ENCODE results near the gene CPNE4. TPM values are rescaled to one million over a fixed set of nuclear protein-coding genes. Genes with fewer than 3 reads are reported as not detected.
"Not testable (repeated sequence)": the region's sequence is repeated elsewhere in the genome, so short reads cannot be mapped to it uniquely, and the experiment has no call there.

CPNE4 gene
- total RNA-seq, 1 experiment from 2014 or later = not detected

DNA sequence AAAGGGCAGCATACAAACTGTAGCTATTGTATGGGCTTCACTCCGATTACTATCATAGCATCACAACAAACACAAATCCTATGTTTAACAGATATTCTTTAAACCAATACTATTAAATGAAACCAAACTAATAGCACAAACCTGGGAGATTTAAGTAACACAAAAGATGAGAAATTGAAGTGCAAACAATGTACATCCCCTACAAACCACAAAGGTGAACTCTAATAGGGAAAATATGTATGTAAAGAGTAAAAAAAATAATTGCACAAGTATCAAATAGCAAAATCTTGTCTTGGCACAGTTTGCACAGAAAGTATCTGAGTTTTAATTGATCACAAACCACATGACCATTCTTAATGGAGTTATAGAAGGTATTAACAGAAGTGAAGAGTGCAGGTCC is 138.5 kb downstream of the CPNE4 start:
- intact Hi-C loops (cut with micrococcal nuclease) = loop anchor here (2.0 kb wide), 1 partner anchor 13 kb away; no protein-coding TSS in a partner anchor
- DNase-seq = peak; percentile 69
- CTCF ChIA-PET = no interaction called here

DNA sequence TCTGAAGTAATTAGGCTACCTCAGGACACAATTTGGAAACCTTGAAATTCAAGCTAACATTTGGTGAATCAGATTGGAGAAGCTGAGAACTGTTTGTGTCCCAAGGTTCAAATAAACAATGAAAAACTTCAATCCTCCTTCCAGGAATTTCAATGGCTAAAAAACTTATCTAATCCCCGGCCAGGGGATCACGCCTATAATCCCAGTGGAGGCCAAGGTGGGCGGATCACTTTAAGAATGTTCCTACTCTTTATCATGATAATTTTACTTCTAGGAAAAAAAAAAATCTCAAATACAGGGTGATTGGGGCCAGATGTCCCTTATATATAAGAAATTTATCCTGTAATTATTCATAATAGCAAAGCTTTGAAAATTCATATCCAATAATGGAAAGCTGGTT is 139.0 kb downstream of the CPNE4 start:
- peaks cover 11% of the 10 kb centered on the region for H3K4me1 ChIP-seq (ENCODE audit: insufficient read depth, low read length)

More for the DNA sequence above, 138.5 kb downstream of the CPNE4 start:
- no peak overlapping the region for H2AFZ ChIP-seq (ENCODE audit: low read length)
- H3K9ac ChIP-seq (ENCODE audit: low read length) = no peak overlapping the region
- no peaks in the 10 kb centered on the region for H3K27me3 ChIP-seq (ENCODE audit: low read length)
- no TSS peak for BruUV-seq (replicated peaks)
- H3K27ac ChIP-seq (ENCODE audit: low read length) = no peak overlapping the region
- no peaks in the 10 kb centered on the region for H3K79me2 ChIP-seq (ENCODE audit: low read length)
- no peaks in the 10 kb centered on the region for H4K20me1 ChIP-seq (ENCODE audit: low read length)
- POLR2A ChIA-PET (ENCODE audit: unreplicated experiment) = no interaction called here
- peaks cover 11% of the 10 kb centered on the region for H3K4me1 ChIP-seq (ENCODE audit: insufficient read depth, low read length)
- 0 out of 2 replicates have a peak overlapping the region, but pooled peaks have one; percentile 4 for H3K4me2 ChIP-seq (ENCODE audit: low read length)
- no peaks in the 10 kb centered on the region for H3K36me3 ChIP-seq (ENCODE audit: low read depth, low read length)
- H3K9me3 ChIP-seq (ENCODE audit: low read length) = no peaks in the 10 kb centered on the region
- TF ChIP-seq, protein P1, sequence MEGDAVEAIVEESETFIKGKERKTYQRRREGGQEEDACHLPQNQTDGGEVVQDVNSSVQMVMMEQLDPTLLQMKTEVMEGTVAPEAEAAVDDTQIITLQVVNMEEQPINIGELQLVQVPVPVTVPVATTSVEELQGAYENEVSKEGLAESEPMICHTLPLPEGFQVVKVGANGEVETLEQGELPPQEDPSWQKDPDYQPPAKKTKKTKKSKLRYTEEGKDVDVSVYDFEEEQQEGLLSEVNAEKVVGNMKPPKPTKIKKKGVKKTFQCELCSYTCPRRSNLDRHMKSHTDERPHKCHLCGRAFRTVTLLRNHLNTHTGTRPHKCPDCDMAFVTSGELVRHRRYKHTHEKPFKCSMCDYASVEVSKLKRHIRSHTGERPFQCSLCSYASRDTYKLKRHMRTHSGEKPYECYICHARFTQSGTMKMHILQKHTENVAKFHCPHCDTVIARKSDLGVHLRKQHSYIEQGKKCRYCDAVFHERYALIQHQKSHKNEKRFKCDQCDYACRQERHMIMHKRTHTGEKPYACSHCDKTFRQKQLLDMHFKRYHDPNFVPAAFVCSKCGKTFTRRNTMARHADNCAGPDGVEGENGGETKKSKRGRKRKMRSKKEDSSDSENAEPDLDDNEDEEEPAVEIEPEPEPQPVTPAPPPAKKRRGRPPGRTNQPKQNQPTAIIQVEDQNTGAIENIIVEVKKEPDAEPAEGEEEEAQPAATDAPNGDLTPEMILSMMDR (conservative IDR thresholded peaks at IDR 0.05; ENCODE audit: low read depth, low read length) = no peak
- no peak for TF ChIP-seq EZH2 (IDR thresholded peaks at IDR 0.05; ENCODE audit: low read length, unreplicated experiment)
- TF ChIP-seq EZH2phosphoT487 (IDR thresholded peaks at IDR 0.05; ENCODE audit: borderline replicate concordance, low read length) = no peak
- peak; percentile 75 for ATAC-seq
- no peak overlapping the region for H3K4me3 ChIP-seq (ENCODE audit: low read length)
- H3F3A ChIP-seq (ENCODE audit: low read length, unreplicated experiment) = peaks cover 6% of the 10 kb centered on the region
- no peaks in the 10 kb centered on the region for H3K9me2 ChIP-seq (replicated peaks; ENCODE audit: low read length)

DNA sequence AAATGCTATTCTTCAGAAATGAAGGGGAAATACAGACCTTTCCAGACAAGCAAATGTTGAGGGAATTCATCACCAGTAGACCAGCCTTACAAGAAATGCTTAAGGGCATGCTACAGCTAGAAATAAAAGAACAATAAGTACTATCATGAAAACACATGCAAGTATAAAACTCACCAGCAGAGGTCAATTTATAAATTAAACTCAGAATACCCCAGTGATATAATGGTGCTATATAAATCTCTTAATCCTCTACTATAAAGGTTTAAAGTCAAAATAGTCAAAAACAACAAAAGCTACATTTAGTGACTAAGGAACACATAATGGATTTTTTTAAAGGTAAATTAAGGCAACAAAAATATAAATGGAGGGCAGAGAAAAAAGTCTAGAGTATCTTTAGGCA is 142.5 kb downstream of the CPNE4 start:
- Histone ChIP-seq H3K9ac (ENCODE audit: low read length) (no peak overlapping the region), H3K27ac (ENCODE audit: low read length) (no peak overlapping the region), H3K4me2 (ENCODE audit: low read length) (no peak overlapping the region), H3K9me2 (replicated peaks; ENCODE audit: low read length) (no peaks in the 10 kb centered on the region), H3K27me3 (ENCODE audit: low read length) (no peaks in the 10 kb centered on the region), H3K4me3 (ENCODE audit: low read length) (no peak overlapping the region), H3K4me1 (ENCODE audit: insufficient read depth, low read length) (peaks cover 11% of the 10 kb centered on the region), H3K9me3 (ENCODE audit: low read length) (no peaks in the 10 kb centered on the region), H2AFZ (ENCODE audit: low read length) (no peak overlapping the region), H4K20me1 (ENCODE audit: low read length) (no peaks in the 10 kb centered on the region), H3K79me2 (ENCODE audit: low read length) (no peaks in the 10 kb centered on the region), H3F3A (ENCODE audit: low read length, unreplicated experiment) (peaks cover 6% of the 10 kb centered on the region), H3K36me3 (ENCODE audit: low read depth, low read length) (no peaks in the 10 kb centered on the region)
- intact Hi-C loops (cut with micrococcal nuclease) = no loop called here
- BruUV-seq (replicated peaks) = no TSS peak
- ChIA-PET CTCF (no interaction called here), POLR2A (ENCODE audit: unreplicated experiment) (no interaction called here)
- no peak for TF ChIP-seq EZH2 (IDR thresholded peaks at IDR 0.05; ENCODE audit: low read length, unreplicated experiment)
- no peak for TF ChIP-seq EZH2phosphoT487 (IDR thresholded peaks at IDR 0.05; ENCODE audit: borderline replicate concordance, low read length)
- TF ChIP-seq, protein P1 (conservative IDR thresholded peaks at IDR 0.05; ENCODE audit: low read depth, low read length) = 0 out of 2 replicates have a peak, but pooled peaks have one; percentile 31
- DNase-seq (no peak), ATAC-seq (no peak)

More for the DNA sequence above, 139.0 kb downstream of the CPNE4 start:
- DNase-seq (no peak), ATAC-seq (no peak)
- no TSS peak for BruUV-seq (replicated peaks)
- ChIA-PET POLR2A (ENCODE audit: unreplicated experiment) (no interaction called here), CTCF (no interaction called here)
- no peaks in the 10 kb centered on the region for H3K27me3 ChIP-seq (ENCODE audit: low read length)
- no peaks in the 10 kb centered on the region for H3K9me2 ChIP-seq (replicated peaks; ENCODE audit: low read length)
- intact Hi-C loops (cut with micrococcal nuclease) = loop anchor here (2.0 kb wide), 1 partner anchor 13 kb away; no protein-coding TSS in a partner anchor
- H3K9ac ChIP-seq (ENCODE audit: low read length) = no peak overlapping the region
- H4K20me1 ChIP-seq (ENCODE audit: low read length) = no peaks in the 10 kb centered on the region
- no peaks in the 10 kb centered on the region for H3K36me3 ChIP-seq (ENCODE audit: low read depth, low read length)
- TF ChIP-seq, protein P1 (conservative IDR thresholded peaks at IDR 0.05; ENCODE audit: low read depth, low read length) = no peak
- TF ChIP-seq EZH2 (IDR thresholded peaks at IDR 0.05; ENCODE audit: low read length, unreplicated experiment) (no peak), EZH2phosphoT487 (IDR thresholded peaks at IDR 0.05; ENCODE audit: borderline replicate concordance, low read length) (no peak)
- no peak overlapping the region for H3K4me3 ChIP-seq (ENCODE audit: low read length)
- H3K9me3 ChIP-seq (ENCODE audit: low read length) = no peaks in the 10 kb centered on the region
- peaks cover 6% of the 10 kb centered on the region for H3F3A ChIP-seq (ENCODE audit: low read length, unreplicated experiment)
- no peaks in the 10 kb centered on the region for H3K79me2 ChIP-seq (ENCODE audit: low read length)
- no peak overlapping the region for H2AFZ ChIP-seq (ENCODE audit: low read length)
- 0 out of 2 replicates have a peak overlapping the region, but pooled peaks have one; percentile 22 for H3K4me2 ChIP-seq (ENCODE audit: low read length)
- peak overlapping the region; percentile 46; the same call in 1 of the 2 replicates for H3K27ac ChIP-seq (ENCODE audit: low read length)

DNA sequence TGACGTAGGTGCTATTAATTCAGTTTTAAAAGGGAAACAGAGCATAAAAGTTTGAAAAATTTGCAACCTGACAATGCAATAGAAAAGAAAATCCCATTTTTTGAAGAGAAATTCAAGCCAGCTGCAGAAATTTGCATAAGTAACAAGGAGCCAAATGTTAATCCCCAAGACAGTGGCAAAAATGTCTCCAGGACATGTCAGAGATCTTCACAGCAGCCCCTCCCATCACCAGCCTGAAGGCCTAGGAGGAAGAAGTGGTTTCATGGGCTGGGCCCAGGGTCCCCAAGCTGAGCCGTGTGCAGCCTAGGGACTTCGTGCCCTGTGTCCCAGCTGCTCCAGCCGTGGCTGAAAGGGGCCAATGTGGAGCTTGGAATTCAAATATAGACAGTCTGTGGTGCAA is 148.9 kb downstream of the CPNE4 start:
- H3K9me3 ChIP-seq (ENCODE audit: low read length); H4K20me1 ChIP-seq (ENCODE audit: low read length); H3K4me3 ChIP-seq (ENCODE audit: low read length); H3F3A ChIP-seq (ENCODE audit: low read length, unreplicated experiment); intact Hi-C loops (cut with micrococcal nuclease); ATAC-seq; H3K36me3 ChIP-seq (ENCODE audit: low read depth, low read length); H3K4me2 ChIP-seq (ENCODE audit: low read length); H3K27ac ChIP-seq (ENCODE audit: low read length); BruUV-seq (replicated peaks); H3K9ac ChIP-seq (ENCODE audit: low read length); H3K9me2 ChIP-seq (replicated peaks; ENCODE audit: low read length); H3K79me2 ChIP-seq (ENCODE audit: low read length); H2AFZ ChIP-seq (ENCODE audit: low read length); CTCF ChIA-PET; H3K27me3 ChIP-seq (ENCODE audit: low read length); DNase-seq; POLR2A ChIA-PET (ENCODE audit: unreplicated experiment): not testable (repeated sequence)
- H3K4me1 ChIP-seq (ENCODE audit: insufficient read depth, low read length) = peaks cover 20% of the 10 kb centered on the region
